Left cardiac atrium (tissue), 4 donors: ENCODE results near the gene NFASC. TPM values are rescaled to one million over a fixed set of nuclear protein-coding genes. Genes with fewer than 3 reads are reported as not detected.

Experiments
- ATAC-seq, 2 donors: fragments of 200-7000 bp; cut with Tn5 transposase; one replicate each; pipeline ENCODE4 v1.9.1; 2020; ENCODE audit warnings: mild to moderate bottlenecking in 2 of 2, moderate library complexity in 2 of 2
- DNase-seq: peaks from one replicate; pipeline ENCODE4 v3.0.0-alpha.2; 2020
- intact Hi-C, 2 donors: fragments of 100-400 bp; cut with DNase I; formaldehyde crosslinking; loops; one replicate each; pipeline versions ENCODE4 v1.14.1 to v1.15.1; 2022 to 2023
- total RNA-seq, 2 donors: library from RNA; stranded (reverse); fragmentation: NEBNext Ultra II Directional; extraction: Animal tissue kit (Norgen Biotek cat#: 25700); gene quantifications; one replicate each; pipeline ENCODE4 v1.2.1, GENCODE V29; 2021
- donor health status: DM: no; HTN: yes; CAD: no.
- donor health status: DM: no; HTN: yes; CAD: no; lungs with severe emphysema.
- donor health status: DM: yes; HTN: yes; CAD: no.
- donor health status: Dilated cardiomyopathy.

Gene NFASC
- total RNA-seq, 2 donors from 2014 or later = 40.6 to 57.7 TPM

DNA sequence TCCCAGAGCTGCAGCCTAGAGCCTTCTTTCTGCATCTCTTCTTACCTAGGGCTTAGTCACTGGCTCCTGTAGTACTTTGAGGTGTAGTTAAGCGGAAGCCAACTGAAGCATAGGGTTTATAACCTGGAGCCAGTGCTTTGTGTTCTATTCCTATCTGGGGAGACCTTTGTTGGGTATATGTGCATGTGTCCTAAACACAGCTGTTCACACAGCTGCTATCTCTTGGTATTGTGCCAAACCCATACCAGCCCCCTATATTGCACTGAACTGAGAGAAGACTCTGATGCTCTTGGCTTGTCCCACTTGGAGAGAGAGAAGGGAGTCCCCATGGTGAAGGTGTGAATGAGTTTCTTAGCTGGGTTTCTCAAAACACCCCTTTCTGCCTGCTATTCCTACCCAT, 17.2 kb upstream of the NFASC start:
- DNase-seq (no peak), ATAC-seq (no peak)
- intact Hi-C loops = no loop called here

DNA sequence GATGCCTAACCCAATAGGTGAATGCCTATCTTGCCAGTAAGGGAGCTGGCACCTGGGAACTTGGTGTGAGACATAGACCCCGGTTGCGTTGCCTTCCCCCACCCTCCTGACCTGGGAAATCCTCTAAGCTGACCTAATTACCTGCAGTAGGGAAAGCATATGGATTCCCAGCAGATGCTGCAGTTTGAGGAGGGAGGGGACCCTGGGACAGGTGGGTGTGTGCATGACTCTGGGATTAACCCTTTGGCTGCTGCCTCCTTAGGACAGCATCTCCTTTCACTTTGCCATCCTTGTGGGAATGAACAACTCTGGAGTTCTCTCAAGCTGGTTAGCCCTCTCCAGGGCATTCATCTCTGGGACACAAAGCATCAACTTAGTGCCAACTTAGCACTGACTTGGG, 16.4 kb upstream of the NFASC start:
- ATAC-seq (no peak), DNase-seq (no peak)
- intact Hi-C loops = no loop called here

DNA sequence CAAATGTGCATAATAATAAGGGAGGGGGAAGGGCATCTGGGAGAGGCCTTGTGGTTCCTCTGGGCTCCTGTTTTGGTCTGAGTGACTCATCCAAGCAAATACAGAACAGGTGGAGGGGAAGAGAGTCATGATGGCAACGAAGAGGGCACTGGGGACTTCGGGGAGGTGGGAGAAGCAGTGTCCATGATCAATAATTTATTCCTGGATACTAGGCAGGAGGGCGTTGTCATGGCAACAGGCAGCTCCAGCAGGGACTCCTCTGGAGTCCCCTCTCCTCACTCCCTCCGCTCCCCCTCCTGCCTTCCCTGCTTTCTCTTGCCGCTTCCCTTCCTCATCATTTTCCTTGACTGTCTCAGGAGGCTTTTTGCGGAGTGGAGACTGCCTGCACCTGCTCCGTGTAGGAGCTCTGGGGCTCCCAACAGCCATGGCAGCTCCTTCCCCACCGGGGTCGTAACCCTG, 12.3 kb upstream of the NFASC start:
- ATAC-seq (no peak), DNase-seq (no peak)
- intact Hi-C loops = no loop called here

DNA sequence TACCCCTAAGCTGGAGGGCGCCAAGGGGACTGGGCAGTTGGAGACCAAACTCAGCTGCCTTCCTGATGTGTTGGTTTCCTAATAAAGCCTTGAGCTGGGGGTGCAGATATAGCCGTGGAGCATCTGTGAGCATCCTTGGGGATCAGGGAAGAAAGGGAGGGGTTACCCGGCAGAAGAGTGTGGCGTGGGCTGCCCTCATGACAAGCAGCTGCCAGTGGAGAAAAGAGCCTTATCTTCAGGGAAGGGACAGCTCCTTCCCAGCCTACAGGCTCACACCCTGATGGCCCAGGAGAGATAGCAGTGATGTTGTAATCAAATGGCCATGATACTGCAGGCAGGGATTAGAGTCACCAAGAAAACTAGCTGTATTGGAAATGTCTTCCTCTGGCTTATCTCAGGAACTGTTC, 10.8 kb upstream of the NFASC start:
- DNase-seq = no peak
- ATAC-seq = peak in 1 of 2 donors; percentile 47
- intact Hi-C loops = no loop called here

DNA sequence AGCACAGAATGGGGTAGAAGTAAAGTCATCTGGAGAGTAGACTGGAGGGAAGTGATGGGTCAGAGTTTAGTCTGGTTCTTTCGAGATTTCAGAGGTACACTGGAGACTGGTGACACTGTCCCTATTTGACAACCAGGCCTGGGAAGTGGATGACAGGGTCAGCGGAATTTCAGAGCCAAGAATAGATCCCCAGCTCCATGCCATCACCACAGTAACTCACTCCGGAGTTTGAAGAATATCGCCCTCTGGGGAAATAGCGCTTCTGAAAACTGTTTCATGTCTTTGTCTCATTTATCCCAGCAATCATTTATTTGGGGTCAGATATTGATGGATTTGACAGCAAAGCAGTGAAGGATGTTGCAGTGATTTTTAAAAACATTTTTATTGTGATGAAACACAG, 7.6 kb upstream of the NFASC start:
- intact Hi-C loops = no loop called here
- no peak for DNase-seq

GRCh38 chr1:204863730-204864129, 6.9 kb upstream of the NFASC start:
- no peak for ATAC-seq
- DNase-seq = no peak
- intact Hi-C loops = no loop called here

More for the DNA sequence above, 7.6 kb upstream of the NFASC start:
- ATAC-seq = peak; percentile 75 to 80

DNA sequence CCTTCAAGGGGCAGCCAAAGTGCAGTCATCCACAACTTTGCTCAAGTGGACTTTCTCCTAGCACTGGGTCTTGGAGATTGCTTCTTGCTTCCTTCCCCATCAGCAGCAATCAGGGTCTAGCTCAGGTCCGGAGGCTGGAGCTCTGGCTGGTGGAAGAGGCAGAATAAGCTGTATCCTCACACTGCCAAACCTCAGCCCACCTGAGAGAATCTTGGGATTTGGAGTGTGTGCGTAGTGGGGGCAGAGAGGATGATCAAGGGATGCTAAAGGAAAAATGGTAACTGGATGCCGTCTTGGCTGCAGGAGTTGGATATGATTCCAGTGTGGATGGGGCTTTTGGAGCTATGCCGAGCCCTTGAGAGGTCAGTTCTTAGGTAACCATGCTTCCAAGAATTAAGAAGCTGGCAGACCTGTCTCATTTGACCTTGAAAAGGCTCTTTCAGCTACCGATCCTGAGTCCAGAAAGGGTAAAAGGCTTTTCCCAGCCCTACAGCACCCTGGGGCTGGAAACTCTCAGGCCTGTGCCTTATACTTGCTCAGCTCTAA, 4.5 kb upstream of the NFASC start:
- no peak for DNase-seq
- ATAC-seq = no peak
- intact Hi-C loops = no loop called here

DNA sequence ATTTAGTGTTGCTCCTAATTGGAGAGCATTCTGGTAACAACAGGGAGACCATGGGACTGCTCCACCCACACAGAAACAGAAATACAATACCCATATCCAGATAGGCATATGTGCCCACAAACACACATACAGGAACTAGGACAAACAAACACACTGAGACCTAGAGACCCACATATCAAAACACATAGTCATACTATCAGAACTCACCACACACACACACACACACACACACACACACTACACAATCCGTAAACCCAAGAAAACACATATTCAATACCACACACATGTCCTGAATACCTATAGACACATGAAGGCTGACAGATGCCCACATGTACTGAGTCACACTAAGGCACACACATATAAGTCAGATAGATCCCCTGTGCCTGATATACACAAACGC, 3.5 kb upstream of the NFASC start:
- intact Hi-C loops = no loop called here
- DNase-seq = no peak
- ATAC-seq = no peak

DNA sequence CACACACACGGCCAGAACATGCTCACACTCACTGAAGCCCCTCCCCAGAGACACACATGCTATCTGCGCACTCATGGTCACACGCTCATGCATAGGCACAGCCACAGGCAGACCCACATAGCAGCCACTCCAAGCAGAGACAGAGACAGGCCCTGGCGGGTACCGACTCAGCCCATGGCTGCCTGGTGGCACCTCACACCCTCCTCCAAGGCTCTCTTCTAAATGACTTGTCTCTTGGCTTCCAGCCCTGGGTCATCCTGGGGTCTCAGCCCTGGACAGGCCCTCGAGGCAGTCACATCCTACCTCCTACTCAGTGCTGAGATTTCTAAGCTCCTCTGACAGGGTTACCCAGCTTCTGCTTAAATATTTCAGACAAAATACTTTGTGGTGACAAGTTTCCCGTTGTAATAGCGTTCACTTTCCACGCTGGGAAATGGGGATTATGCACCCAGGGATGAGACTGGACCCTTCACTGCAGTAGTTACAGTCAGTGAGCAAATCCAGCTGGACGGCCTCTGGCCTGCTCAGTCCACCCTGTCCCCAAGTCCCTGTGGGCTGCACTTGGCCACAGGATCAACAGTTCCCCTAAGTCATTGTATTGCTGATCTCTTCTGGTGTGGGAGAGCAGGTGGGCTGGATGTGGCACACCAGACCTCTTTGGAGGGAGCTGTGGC, 2.9 kb upstream of the NFASC start:
- DNase-seq = no peak

GRCh38 chr1:204868340-204868700, 2.3 kb upstream of the NFASC start:
- DNase-seq (peak; percentile 41), ATAC-seq (peak; percentile 64 to 80)
- intact Hi-C loops = no loop called here

More for the DNA sequence above, 2.9 kb upstream of the NFASC start:
- ATAC-seq = peak; percentile 17 to 44
- intact Hi-C loops = no loop called here

GRCh38 chr1:204869097-204869496, 1.6 kb upstream of the NFASC start:
- DNase-seq (no peak), ATAC-seq (no peak)
- intact Hi-C loops = no loop called here

GRCh38 chr1:204871405-204872037, 859 bp downstream of the NFASC start:
- no peak for ATAC-seq
- intact Hi-C loops = no loop called here

GRCh38 chr1:204872262-204872881, 1.7 kb downstream of the NFASC start:
- ATAC-seq (peak in 1 of 2 donors; percentile 29), DNase-seq (no peak)
- intact Hi-C loops = no loop called here

More at GRCh38 chr1:204871405-204872037, 859 bp downstream of the NFASC start:
- no peak for DNase-seq

DNA sequence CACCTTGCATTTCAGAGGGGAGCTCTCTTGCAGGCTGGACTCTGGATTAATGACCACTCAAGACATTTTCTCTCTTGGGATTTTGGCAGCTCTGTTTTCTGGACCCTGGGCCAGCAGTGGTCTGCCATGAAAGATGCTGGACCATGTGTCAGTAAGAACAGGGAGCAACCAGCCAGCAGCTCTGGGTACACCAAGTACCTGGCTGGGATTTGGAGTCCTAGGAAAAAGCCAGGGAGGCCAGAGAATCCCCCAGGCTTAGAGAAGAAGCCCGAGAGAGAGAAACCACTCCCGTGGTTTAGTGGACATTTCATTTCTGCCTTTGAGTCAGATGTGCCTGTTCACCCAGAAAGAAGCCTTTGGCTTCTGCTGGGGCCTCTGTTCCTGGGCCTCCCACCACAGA, 2.5 kb downstream of the NFASC start:
- intact Hi-C loops = no loop called here

DNA sequence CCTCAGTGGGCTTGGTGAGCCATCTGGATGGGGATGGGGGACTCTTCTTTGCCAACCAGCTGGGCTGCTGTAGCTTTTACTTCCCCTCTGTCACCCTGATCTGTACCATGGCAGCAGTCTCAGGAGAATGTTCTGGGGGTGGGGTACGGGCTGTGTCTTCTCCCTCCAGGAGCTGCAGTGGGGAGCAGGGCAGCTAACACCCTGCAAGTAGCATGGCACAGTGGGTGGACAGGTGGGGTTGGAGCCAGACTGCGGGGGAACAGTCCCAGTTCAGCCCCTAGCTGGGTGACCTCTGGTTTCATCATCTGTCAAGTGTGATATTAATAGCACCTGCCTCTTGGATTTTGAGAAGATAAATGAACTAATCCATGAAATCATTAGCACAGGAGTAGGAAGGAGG, 3.1 kb downstream of the NFASC start:
- DNase-seq (no peak), ATAC-seq (no peak)
- intact Hi-C loops = no loop called here

More for the DNA sequence above, 2.5 kb downstream of the NFASC start:
- ATAC-seq = no peak
- no peak for DNase-seq

DNA sequence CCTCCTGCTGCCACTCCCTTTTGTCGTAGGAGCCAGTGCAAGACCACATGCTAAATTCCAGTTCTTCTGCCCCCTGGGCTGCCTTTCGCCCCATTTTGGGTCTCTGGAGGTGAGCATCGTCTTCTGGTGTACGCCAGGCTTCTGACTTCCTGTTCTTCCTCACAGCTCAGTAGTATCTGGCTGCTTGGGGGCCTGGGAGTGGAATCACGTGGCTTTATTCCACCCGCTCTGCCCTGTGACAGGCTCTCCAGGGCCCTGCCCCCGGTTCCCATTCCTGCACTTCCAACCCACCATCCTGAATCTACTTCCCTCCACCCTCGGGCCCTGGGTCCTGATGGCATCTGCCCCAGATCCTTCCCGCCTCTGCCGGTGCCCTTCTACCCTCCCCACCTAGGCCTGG, 3.6 kb downstream of the NFASC start:
- intact Hi-C loops = no loop called here

DNA sequence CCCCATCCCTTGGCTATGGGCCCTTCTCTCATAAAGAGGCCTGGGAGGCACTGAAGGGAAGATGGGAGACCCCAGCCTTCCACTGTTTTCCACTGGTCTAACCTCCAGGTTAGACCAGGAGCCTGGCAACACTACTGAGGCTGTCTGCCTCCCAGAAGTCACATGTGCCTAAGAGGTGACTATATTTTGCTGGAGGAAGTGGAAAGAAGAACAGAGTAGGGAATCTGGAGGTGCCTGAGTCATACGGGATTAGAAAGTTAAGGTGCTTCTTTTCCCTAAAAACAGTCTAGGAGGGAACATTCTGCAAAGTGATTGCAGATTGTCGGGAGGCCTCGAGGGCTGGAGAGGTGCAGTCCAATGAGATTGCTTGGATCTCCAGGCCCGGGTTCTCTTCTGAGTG, 4.6 kb downstream of the NFASC start:
- DNase-seq (no peak), ATAC-seq (no peak)
- intact Hi-C loops = no loop called here

More for the DNA sequence above, 3.6 kb downstream of the NFASC start:
- ATAC-seq = no peak
- no peak for DNase-seq

- intact Hi-C loops = no loop called here
- ATAC-seq = peak; percentile 24 to 62
- DNase-seq = no peak
Measured at GRCh38 chr1:204878621-204879234, 8.1 kb downstream of the NFASC start.

- intact Hi-C loops = no loop called here
- no peak for DNase-seq
- ATAC-seq = peak; percentile 50 to 56
Measured at GRCh38 chr1:204879351-204879750, 8.7 kb downstream of the NFASC start.

DNA sequence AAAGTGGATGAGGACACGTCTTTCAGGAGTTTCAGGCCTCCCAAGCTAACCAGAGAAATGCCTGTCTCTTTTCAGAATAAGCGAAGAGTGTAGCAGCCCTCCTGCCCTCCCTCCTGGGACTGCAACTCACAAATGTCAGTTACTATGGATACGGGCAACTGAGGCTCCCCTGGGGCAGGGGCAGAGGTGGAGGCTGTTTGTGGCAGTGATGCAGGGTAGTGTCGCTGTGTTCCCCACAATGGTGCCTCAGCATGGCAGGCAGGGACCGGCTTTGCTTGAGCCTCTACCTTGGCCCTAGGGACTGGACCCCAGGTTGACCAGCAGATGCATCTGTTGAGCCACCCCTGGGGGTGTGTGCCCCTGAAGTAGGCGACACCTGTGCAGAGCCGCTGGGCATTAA, 10.2 kb downstream of the NFASC start:
- DNase-seq (no peak), ATAC-seq (no peak)
- intact Hi-C loops = no loop called here
